Transverse colon (tissue), 4 donors: Measurements from ENCODE around the gene TNC.

Experiments used
- EP300 ChIP-seq: sonication (generic); formaldehyde crosslinking; IDR thresholded peaks from one replicate; pipeline ENCODE4 v1.6.1; 2017; ENCODE audit warnings: antibody characterized with exemption, low read depth
- POLR2A ChIP-seq: fragments of 450-650 bp; IDR thresholded peaks from one replicate; pipeline ENCODE4 v1.6.1; 2016; ENCODE audit warnings: antibody characterized with exemption, mild to moderate bottlenecking, moderate library complexity
- POLR2AphosphoS5 ChIP-seq, 3 donors: sonication (generic); formaldehyde crosslinking; IDR thresholded peaks; one replicate each; pipeline ENCODE4 v1.6.1; 2016; ENCODE audit warnings: antibody characterized with exemption in 3 of 3
- TF ChIP-seq, protein P1 (sequence below), 5 experiments: fragments of 200-600 bp in 3 of 5; fragments of 450-650 bp in 2 of 5; sonication (generic) in 3 of 5; IDR thresholded peaks; 1 replicate in 2 of 5; 2 replicates in 3 of 5; pipeline ENCODE4 v1.5.1; 2016 to 2017; ENCODE audit warnings: antibody characterized with exemption in 5 of 5, inconsistent platforms in 3 of 5, mild to moderate bottlenecking in 2 of 5, moderate library complexity in 1 of 5

- no peak for TF ChIP-seq POLR2A
- TF ChIP-seq, protein P1, sequence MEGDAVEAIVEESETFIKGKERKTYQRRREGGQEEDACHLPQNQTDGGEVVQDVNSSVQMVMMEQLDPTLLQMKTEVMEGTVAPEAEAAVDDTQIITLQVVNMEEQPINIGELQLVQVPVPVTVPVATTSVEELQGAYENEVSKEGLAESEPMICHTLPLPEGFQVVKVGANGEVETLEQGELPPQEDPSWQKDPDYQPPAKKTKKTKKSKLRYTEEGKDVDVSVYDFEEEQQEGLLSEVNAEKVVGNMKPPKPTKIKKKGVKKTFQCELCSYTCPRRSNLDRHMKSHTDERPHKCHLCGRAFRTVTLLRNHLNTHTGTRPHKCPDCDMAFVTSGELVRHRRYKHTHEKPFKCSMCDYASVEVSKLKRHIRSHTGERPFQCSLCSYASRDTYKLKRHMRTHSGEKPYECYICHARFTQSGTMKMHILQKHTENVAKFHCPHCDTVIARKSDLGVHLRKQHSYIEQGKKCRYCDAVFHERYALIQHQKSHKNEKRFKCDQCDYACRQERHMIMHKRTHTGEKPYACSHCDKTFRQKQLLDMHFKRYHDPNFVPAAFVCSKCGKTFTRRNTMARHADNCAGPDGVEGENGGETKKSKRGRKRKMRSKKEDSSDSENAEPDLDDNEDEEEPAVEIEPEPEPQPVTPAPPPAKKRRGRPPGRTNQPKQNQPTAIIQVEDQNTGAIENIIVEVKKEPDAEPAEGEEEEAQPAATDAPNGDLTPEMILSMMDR (IDR thresholded peaks at IDR 0.05), result no peak
- TF ChIP-seq POLR2AphosphoS5 (IDR thresholded peaks at IDR 0.05), result no peak
- no peak for TF ChIP-seq EP300
Measured at GRCh38 chr9:114994768-114995167, 123.2 kb downstream of the TNC start.
